Activated T-cell treated with anti-CD3 and anti-CD28 coated beads, Interleukin-2, amount 50 U/mL, for 24 hours (primary cell): ENCODE measurements around the gene XRCC3.

ENCODE experiments used
- DNase-seq: peaks from one replicate; pipeline ENCODE4 v3.0.0-alpha.2; 2020
- H3K27ac Mint-ChIP-seq: 2 replicates; pipeline ENCODE4 v1.8.0; 2020; ENCODE audit warnings: mild to moderate bottlenecking, mixed read lengths
- H3K27me3 Mint-ChIP-seq: 2 replicates; pipeline ENCODE4 v1.8.0; 2020; ENCODE audit warnings: mixed read lengths
- H3K36me3 Mint-ChIP-seq: 2 replicates; pipeline ENCODE4 v1.8.0; 2020; ENCODE audit warnings: low read depth, mixed read lengths
- H3K4me1 Mint-ChIP-seq: 2 replicates; pipeline ENCODE4 v1.8.0; 2020; ENCODE audit warnings: low read depth, mixed read lengths
- H3K4me3 Mint-ChIP-seq: 2 replicates; pipeline ENCODE4 v1.8.0; 2020; ENCODE audit warnings: mild to moderate bottlenecking, moderate library complexity, mixed read lengths
- H3K9me3 Mint-ChIP-seq: 2 replicates; pipeline ENCODE4 v1.8.0; 2020; ENCODE audit warnings: mixed read lengths

XRCC3 gene

GRCh38 chr14:103710771-103711377 is 4.4 kb downstream of the XRCC3 start:
- no peak overlapping the region for H3K4me3 Mint-ChIP-seq
- no peaks in the 10 kb centered on the region for H3K9me3 Mint-ChIP-seq
- DNase-seq = no peak
- no peaks in the 10 kb centered on the region for H3K27me3 Mint-ChIP-seq
- H3K36me3 Mint-ChIP-seq = peaks cover 83% of the 10 kb centered on the region
- H3K4me1 Mint-ChIP-seq = peaks cover 34% of the 10 kb centered on the region
- peak overlapping the region; percentile 55 for H3K27ac Mint-ChIP-seq

GRCh38 chr14:103709814-103710213 is 5.4 kb downstream of the XRCC3 start:
- Mint-ChIP-seq H3K36me3 (peaks cover 90% of the 10 kb centered on the region), H3K9me3 (no peaks in the 10 kb centered on the region), H3K27ac (no peak overlapping the region), H3K4me1 (peaks cover 31% of the 10 kb centered on the region), H3K4me3 (no peak overlapping the region), H3K27me3 (no peaks in the 10 kb centered on the region)
- no peak for DNase-seq

GRCh38 chr14:103708750-103709187 is 6.5 kb downstream of the XRCC3 start:
- Mint-ChIP-seq H3K27me3 (no peaks in the 10 kb centered on the region), H3K4me3 (no peak overlapping the region), H3K4me1 (peaks cover 26% of the 10 kb centered on the region), H3K27ac (peak overlapping the region; percentile 72), H3K36me3 (peaks cover 91% of the 10 kb centered on the region), H3K9me3 (no peaks in the 10 kb centered on the region)
- DNase-seq = no peak

- Mint-ChIP-seq H3K36me3 (peaks cover 91% of the 10 kb centered on the region), H3K9me3 (no peaks in the 10 kb centered on the region), H3K4me3 (no peak overlapping the region), H3K4me1 (peaks cover 14% of the 10 kb centered on the region), H3K27me3 (no peaks in the 10 kb centered on the region), H3K27ac (peak overlapping the region; percentile 40)
- no peak for DNase-seq
Measured at GRCh38 chr14:103707329-103708263, 7.7 kb downstream of the XRCC3 start.

GRCh38 chr14:103706551-103707328 is 8.5 kb downstream of the XRCC3 start:
- no peak for DNase-seq
- H3K4me3 Mint-ChIP-seq = no peak overlapping the region
- peaks cover 8% of the 10 kb centered on the region for H3K4me1 Mint-ChIP-seq

GRCh38 chr14:103705504-103706284 is 9.6 kb downstream of the XRCC3 start:
- no peak for DNase-seq
- peaks cover under 1% of the 10 kb centered on the region for H3K4me1 Mint-ChIP-seq
- H3K9me3 Mint-ChIP-seq = no peaks in the 10 kb centered on the region
- no peaks in the 10 kb centered on the region for H3K27me3 Mint-ChIP-seq
- no peak overlapping the region for H3K4me3 Mint-ChIP-seq
- H3K36me3 Mint-ChIP-seq = peaks cover 91% of the 10 kb centered on the region
- H3K27ac Mint-ChIP-seq = peak overlapping the region; percentile 67

More at GRCh38 chr14:103706551-103707328, 8.5 kb downstream of the XRCC3 start:
- Mint-ChIP-seq H3K9me3 (no peaks in the 10 kb centered on the region), H3K27me3 (no peaks in the 10 kb centered on the region), H3K36me3 (peaks cover 92% of the 10 kb centered on the region), H3K27ac (no peak overlapping the region)

- no peaks in the 10 kb centered on the region for H3K9me3 Mint-ChIP-seq
- H3K27me3 Mint-ChIP-seq = no peaks in the 10 kb centered on the region
- H3K36me3 Mint-ChIP-seq = peaks cover 92% of the 10 kb centered on the region
- no peak for DNase-seq
- no peaks in the 10 kb centered on the region for H3K4me1 Mint-ChIP-seq
- peak overlapping the region; percentile 67 for H3K27ac Mint-ChIP-seq
- H3K4me3 Mint-ChIP-seq = no peak overlapping the region
Measured at GRCh38 chr14:103705118-103705503, 10.1 kb downstream of the XRCC3 start.

GRCh38 chr14:103704708-103705107 is 10.5 kb downstream of the XRCC3 start:
- H3K36me3 Mint-ChIP-seq = peaks cover 92% of the 10 kb centered on the region

GRCh38 chr14:103703433-103704385 is 11.5 kb downstream of the XRCC3 start:
- Mint-ChIP-seq H3K4me3 (no peak overlapping the region), H3K27me3 (no peaks in the 10 kb centered on the region), H3K9me3 (no peaks in the 10 kb centered on the region), H3K4me1 (no peaks in the 10 kb centered on the region), H3K27ac (peak overlapping the region; percentile 76), H3K36me3 (peaks cover 90% of the 10 kb centered on the region)
- DNase-seq = no peak

More at GRCh38 chr14:103704708-103705107, 10.5 kb downstream of the XRCC3 start:
- H3K9me3 Mint-ChIP-seq = no peaks in the 10 kb centered on the region
- H3K4me1 Mint-ChIP-seq = no peaks in the 10 kb centered on the region
- H3K27me3 Mint-ChIP-seq = no peaks in the 10 kb centered on the region
- peak overlapping the region; percentile 67 for H3K27ac Mint-ChIP-seq
- DNase-seq = no peak
- no peak overlapping the region for H3K4me3 Mint-ChIP-seq

GRCh38 chr14:103702497-103703432 is 12.5 kb downstream of the XRCC3 start:
- no peaks in the 10 kb centered on the region for H3K9me3 Mint-ChIP-seq
- DNase-seq = no peak
- H3K36me3 Mint-ChIP-seq = peaks cover 90% of the 10 kb centered on the region
- H3K27ac Mint-ChIP-seq = peak overlapping the region; percentile 76
- no peaks in the 10 kb centered on the region for H3K4me1 Mint-ChIP-seq
- no peaks in the 10 kb centered on the region for H3K27me3 Mint-ChIP-seq
- no peak overlapping the region for H3K4me3 Mint-ChIP-seq

GRCh38 chr14:103702095-103702494 is 13.2 kb downstream of the XRCC3 start:
- no peak for DNase-seq
- Mint-ChIP-seq H3K36me3 (peaks cover 93% of the 10 kb centered on the region), H3K27me3 (no peaks in the 10 kb centered on the region), H3K4me1 (peaks cover 2% of the 10 kb centered on the region), H3K9me3 (no peaks in the 10 kb centered on the region), H3K27ac (peak overlapping the region; percentile 76), H3K4me3 (no peak overlapping the region)

GRCh38 chr14:103700753-103701490 is 14.3 kb downstream of the XRCC3 start:
- no peak for DNase-seq
- Mint-ChIP-seq H3K36me3 (peaks cover 93% of the 10 kb centered on the region), H3K27me3 (no peaks in the 10 kb centered on the region), H3K9me3 (no peaks in the 10 kb centered on the region), H3K4me3 (no peak overlapping the region), H3K27ac (peak overlapping the region; percentile 59), H3K4me1 (peaks cover 7% of the 10 kb centered on the region)
